ENCODE data around the gene ITLN2.

ITLN2 gene

DNA sequence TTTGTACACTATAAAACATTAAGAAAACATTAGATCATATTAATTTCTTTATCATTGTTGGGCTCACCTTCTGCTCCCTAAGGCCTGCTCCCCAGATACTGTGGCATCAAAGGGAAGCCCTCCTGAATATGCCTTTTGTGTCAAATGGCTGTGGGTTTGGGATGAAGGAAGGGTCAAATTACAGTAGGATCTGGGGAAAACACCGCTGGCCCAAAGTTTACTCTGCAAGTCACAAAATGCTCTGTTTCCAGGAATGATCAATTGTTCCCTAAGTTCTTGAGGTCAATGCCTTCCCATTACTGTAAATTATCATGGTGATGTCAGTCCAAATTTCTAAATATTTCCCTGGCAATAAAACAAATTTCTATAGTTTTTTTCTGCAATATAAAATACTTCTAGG, 6.8 kb upstream of the ITLN2 start:
- Histone ChIP-seq H3K4me3 (ENCODE audit: low read depth, low read length) (no peak overlapping the region), H3K4me1 (ENCODE audit: control insufficient read depth, insufficient read depth, low read length) (peaks cover 3% of the 10 kb centered on the region), H3K36me3 (ENCODE audit: control insufficient read depth in 2 of 2, insufficient read depth in 1 of 2, low read length in 2 of 2) (no peaks in the 10 kb centered on the region), H3K9me3 (ENCODE audit: control insufficient read depth, insufficient read depth, low read depth, low read length) (no peaks in the 10 kb centered on the region), H3K27ac (ENCODE audit: extremely low read depth, low read depth, low read length) (no peak overlapping the region)
- CTCF ChIA-PET, result interaction anchor here (0.9 to 3.0 kb wide), 3 partner anchors 8 to 16 kb away, joined by 3 to 18 read pairs (median 7); partner anchors contain the start of gene ITLN2
- POLR2A ChIA-PET, result no interaction called here
- no peak for TF ChIP-seq ZBTB21 (tag by site-specific recombination; IDR thresholded peaks at IDR 0.05)
- TF ChIP-seq OSR2 (tag by site-specific recombination; IDR thresholded peaks at IDR 0.05), result no peak
- no peak for TF ChIP-seq ZNF292 (tag by site-specific recombination; IDR thresholded peaks at IDR 0.05; ENCODE audit: borderline replicate concordance, low read depth)
- TF ChIP-seq ZNF555 (tag by site-specific recombination; conservative IDR thresholded peaks at IDR 0.05), result no peak
- TF ChIP-seq, protein P1, sequence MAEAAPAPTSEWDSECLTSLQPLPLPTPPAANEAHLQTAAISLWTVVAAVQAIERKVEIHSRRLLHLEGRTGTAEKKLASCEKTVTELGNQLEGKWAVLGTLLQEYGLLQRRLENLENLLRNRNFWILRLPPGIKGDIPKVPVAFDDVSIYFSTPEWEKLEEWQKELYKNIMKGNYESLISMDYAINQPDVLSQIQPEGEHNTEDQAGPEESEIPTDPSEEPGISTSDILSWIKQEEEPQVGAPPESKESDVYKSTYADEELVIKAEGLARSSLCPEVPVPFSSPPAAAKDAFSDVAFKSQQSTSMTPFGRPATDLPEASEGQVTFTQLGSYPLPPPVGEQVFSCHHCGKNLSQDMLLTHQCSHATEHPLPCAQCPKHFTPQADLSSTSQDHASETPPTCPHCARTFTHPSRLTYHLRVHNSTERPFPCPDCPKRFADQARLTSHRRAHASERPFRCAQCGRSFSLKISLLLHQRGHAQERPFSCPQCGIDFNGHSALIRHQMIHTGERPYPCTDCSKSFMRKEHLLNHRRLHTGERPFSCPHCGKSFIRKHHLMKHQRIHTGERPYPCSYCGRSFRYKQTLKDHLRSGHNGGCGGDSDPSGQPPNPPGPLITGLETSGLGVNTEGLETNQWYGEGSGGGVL (tag by site-specific recombination; IDR thresholded peaks at IDR 0.05), result no peak
- no peak for TF ChIP-seq ZNF596 (tag by site-specific recombination; IDR thresholded peaks at IDR 0.05)
- no peak for TF ChIP-seq ZNF701 (tag by site-specific recombination; IDR thresholded peaks at IDR 0.05)
- TF ChIP-seq, protein P2, sequence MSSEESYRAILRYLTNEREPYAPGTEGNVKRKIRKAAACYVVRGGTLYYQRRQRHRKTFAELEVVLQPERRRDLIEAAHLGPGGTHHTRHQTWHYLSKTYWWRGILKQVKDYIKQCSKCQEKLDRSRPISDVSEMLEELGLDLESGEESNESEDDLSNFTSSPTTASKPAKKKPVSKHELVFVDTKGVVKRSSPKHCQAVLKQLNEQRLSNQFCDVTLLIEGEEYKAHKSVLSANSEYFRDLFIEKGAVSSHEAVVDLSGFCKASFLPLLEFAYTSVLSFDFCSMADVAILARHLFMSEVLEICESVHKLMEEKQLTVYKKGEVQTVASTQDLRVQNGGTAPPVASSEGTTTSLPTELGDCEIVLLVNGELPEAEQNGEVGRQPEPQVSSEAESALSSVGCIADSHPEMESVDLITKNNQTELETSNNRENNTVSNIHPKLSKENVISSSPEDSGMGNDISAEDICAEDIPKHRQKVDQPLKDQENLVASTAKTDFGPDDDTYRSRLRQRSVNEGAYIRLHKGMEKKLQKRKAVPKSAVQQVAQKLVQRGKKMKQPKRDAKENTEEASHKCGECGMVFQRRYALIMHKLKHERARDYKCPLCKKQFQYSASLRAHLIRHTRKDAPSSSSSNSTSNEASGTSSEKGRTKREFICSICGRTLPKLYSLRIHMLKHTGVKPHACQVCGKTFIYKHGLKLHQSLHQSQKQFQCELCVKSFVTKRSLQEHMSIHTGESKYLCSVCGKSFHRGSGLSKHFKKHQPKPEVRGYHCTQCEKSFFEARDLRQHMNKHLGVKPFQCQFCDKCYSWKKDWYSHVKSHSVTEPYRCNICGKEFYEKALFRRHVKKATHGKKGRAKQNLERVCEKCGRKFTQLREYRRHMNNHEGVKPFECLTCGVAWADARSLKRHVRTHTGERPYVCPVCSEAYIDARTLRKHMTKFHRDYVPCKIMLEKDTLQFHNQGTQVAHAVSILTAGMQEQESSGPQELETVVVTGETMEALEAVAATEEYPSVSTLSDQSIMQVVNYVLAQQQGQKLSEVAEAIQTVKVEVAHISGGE (tag by site-specific recombination; conservative IDR thresholded peaks at IDR 0.05; ENCODE audit: low read depth), result no peak
- TF ChIP-seq ZNF174 (tag by site-specific recombination; IDR thresholded peaks at IDR 0.05), result no peak
- no peak for TF ChIP-seq ZNF19 (tag by site-specific recombination; IDR thresholded peaks at IDR 0.05; ENCODE audit: low read depth)
- TF ChIP-seq, protein P3, sequence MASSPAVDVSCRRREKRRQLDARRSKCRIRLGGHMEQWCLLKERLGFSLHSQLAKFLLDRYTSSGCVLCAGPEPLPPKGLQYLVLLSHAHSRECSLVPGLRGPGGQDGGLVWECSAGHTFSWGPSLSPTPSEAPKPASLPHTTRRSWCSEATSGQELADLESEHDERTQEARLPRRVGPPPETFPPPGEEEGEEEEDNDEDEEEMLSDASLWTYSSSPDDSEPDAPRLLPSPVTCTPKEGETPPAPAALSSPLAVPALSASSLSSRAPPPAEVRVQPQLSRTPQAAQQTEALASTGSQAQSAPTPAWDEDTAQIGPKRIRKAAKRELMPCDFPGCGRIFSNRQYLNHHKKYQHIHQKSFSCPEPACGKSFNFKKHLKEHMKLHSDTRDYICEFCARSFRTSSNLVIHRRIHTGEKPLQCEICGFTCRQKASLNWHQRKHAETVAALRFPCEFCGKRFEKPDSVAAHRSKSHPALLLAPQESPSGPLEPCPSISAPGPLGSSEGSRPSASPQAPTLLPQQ (tag by site-specific recombination; IDR thresholded peaks at IDR 0.05), result no peak
- no peak for TF ChIP-seq WT1 (tag by site-specific recombination; IDR thresholded peaks at IDR 0.05)
- TF ChIP-seq, protein P4, sequence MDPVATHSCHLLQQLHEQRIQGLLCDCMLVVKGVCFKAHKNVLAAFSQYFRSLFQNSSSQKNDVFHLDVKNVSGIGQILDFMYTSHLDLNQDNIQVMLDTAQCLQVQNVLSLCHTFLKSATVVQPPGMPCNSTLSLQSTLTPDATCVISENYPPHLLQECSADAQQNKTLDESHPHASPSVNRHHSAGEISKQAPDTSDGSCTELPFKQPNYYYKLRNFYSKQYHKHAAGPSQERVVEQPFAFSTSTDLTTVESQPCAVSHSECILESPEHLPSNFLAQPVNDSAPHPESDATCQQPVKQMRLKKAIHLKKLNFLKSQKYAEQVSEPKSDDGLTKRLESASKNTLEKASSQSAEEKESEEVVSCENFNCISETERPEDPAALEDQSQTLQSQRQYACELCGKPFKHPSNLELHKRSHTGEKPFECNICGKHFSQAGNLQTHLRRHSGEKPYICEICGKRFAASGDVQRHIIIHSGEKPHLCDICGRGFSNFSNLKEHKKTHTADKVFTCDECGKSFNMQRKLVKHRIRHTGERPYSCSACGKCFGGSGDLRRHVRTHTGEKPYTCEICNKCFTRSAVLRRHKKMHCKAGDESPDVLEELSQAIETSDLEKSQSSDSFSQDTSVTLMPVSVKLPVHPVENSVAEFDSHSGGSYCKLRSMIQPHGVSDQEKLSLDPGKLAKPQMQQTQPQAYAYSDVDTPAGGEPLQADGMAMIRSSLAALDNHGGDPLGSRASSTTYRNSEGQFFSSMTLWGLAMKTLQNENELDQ (tag by site-specific recombination; IDR thresholded peaks at IDR 0.05; ENCODE audit: low read depth), result no peak
- TF ChIP-seq ZNF366 (tag by site-specific recombination; conservative IDR thresholded peaks at IDR 0.05), result no peak
- no peak for TF ChIP-seq ZNF138 (tag by site-specific recombination; IDR thresholded peaks at IDR 0.05; ENCODE audit: borderline replicate concordance)

DNA sequence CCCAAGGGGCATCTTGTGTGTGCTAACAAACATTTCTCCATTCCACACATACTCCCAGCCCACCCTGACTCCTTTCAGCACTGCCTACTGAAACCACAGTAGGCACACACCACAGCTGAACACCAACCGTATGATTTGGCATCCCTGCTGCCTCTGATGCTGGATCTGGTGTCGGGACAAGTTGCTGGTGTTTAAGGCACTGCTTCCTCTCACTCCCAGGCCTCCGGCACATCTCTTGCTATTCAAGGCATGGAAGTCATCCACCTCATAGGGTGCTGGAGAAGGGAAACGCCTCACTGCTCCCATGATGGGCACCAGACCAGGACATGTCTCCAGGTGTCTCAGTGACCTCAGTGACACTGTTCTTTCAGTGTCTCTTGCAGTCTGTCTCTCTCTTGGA, 2.4 kb upstream of the ITLN2 start:
- H3K36me3 ChIP-seq (ENCODE audit: control insufficient read depth in 2 of 2, insufficient read depth in 1 of 2, low read length in 2 of 2), result no peaks in the 10 kb centered on the region
- POLR2A ChIA-PET, result no interaction called here
- H3K27ac ChIP-seq (ENCODE audit: extremely low read depth, low read depth, low read length), result no peak overlapping the region
- H3K4me1 ChIP-seq (ENCODE audit: control insufficient read depth, insufficient read depth, low read length), result peaks cover 3% of the 10 kb centered on the region; the same call in 1 of the 2 replicates
- H3K4me3 ChIP-seq (ENCODE audit: low read depth, low read length), result no peak overlapping the region
- H3K9me3 ChIP-seq (ENCODE audit: control insufficient read depth, insufficient read depth, low read depth, low read length), result no peaks in the 10 kb centered on the region
- CTCF ChIA-PET, result interaction anchor here (0.6 to 1.0 kb wide), 3 partner anchors 102 to 179 kb away, joined by 3 read pairs; no protein-coding TSS in a partner anchor
- TF ChIP-seq ZNF133 (tag by site-specific recombination; IDR thresholded peaks at IDR 0.05) (no peak), ZNF777 (tag by site-specific recombination; IDR thresholded peaks at IDR 0.05; ENCODE audit: borderline replicate concordance) (no peak), WT1 (tag by site-specific recombination; IDR thresholded peaks at IDR 0.05) (no peak), ZNF324 (tag by site-specific recombination; IDR thresholded peaks at IDR 0.05) (no peak), ZNF610 (tag by site-specific recombination; IDR thresholded peaks at IDR 0.05; ENCODE audit: borderline replicate concordance) (no peak), OVOL3 (tag by site-specific recombination; IDR thresholded peaks at IDR 0.05) (no peak)
- TF ChIP-seq, protein P5, sequence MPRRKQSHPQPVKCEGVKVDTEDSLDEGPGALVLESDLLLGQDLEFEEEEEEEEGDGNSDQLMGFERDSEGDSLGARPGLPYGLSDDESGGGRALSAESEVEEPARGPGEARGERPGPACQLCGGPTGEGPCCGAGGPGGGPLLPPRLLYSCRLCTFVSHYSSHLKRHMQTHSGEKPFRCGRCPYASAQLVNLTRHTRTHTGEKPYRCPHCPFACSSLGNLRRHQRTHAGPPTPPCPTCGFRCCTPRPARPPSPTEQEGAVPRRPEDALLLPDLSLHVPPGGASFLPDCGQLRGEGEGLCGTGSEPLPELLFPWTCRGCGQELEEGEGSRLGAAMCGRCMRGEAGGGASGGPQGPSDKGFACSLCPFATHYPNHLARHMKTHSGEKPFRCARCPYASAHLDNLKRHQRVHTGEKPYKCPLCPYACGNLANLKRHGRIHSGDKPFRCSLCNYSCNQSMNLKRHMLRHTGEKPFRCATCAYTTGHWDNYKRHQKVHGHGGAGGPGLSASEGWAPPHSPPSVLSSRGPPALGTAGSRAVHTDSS (tag by site-specific recombination; IDR thresholded peaks at IDR 0.05), result no peak
